ENCODE data around the gene CIB4.

CIB4 gene

DNA sequence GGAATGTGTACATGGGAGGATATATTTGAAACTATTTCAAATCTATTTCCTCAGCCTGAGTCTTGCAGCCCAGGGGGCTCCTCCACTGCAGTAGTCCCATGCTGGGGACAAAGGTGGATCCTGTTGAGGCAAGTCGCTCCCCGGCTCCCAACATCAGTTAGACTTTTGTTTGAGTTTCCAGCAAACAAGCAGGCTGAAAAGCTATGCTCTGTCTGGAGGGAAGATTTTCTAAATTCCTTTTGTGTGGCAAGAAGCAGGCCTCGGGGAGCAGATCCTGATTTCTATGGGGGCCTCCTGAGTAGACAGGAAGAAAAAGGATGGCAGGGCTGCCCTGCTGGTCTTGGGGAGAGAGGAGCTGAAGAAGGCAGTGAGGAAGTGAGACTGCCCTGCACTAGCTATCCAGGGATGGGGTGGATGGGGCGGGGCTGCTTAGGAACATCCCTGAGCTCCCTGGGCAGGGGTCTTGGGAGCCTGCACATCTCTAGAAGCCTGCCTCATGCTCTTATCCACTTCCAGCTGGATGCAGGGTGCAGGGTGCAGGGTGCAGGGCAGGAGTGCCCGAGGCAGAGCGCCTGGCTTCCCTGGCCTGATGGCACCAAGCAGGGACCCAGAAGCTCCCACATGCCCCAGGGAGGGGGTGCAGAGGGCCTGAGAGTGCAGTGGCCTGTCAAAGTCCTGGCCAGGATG lies 6.0 kb upstream of the CIB4 start:
- Histone ChIP-seq H2BK15ac (replicated peaks; ENCODE audit: low read depth) (no peak overlapping the region), H3K23ac (ENCODE audit: low read length) (no peak overlapping the region), H3K18ac (ENCODE audit: low read length) (no peak overlapping the region), H3K79me2 (ENCODE audit: control insufficient read depth, insufficient read depth, low read length) (no peaks in the 10 kb centered on the region), H3K4me3 (ENCODE audit: low read length) (no peak overlapping the region), H4K5ac (ENCODE audit: low read length) (no peak overlapping the region), H3K4ac (ENCODE audit: low read depth, low read length) (no peak overlapping the region), H3K9ac (ENCODE audit: low read length) (no peak overlapping the region), H2BK120ac (ENCODE audit: low read depth, low read length) (no peak overlapping the region), H4K8ac (ENCODE audit: low read depth, low read length) (no peak overlapping the region), H3K27ac (ENCODE audit: low read depth, low read length) (no peak overlapping the region), H2AK5ac (ENCODE audit: low read length) (no peak overlapping the region), H3K79me1 (ENCODE audit: low read length) (no peaks in the 10 kb centered on the region), H3K56ac (ENCODE audit: low read length) (no peak overlapping the region), H2BK5ac (ENCODE audit: low read length) (no peak overlapping the region), H3K36me3 (ENCODE audit: control insufficient read depth, insufficient read depth, low read length) (no peaks in the 10 kb centered on the region), H3K27me3 (ENCODE audit: insufficient read depth, low read length, poor library complexity) (no peaks in the 10 kb centered on the region), H3K4me1 (ENCODE audit: control insufficient read depth, low read depth, low read length) (no peaks in the 10 kb centered on the region), H3K4me2 (ENCODE audit: low read length) (no peak overlapping the region)
- no CpG with 5 or more reads among the region's 6 CpGs for WGBS (ENCODE audit: extremely low coverage, insufficient coverage, low lambda C conversion rate)
- DNase-seq: no peak

DNA sequence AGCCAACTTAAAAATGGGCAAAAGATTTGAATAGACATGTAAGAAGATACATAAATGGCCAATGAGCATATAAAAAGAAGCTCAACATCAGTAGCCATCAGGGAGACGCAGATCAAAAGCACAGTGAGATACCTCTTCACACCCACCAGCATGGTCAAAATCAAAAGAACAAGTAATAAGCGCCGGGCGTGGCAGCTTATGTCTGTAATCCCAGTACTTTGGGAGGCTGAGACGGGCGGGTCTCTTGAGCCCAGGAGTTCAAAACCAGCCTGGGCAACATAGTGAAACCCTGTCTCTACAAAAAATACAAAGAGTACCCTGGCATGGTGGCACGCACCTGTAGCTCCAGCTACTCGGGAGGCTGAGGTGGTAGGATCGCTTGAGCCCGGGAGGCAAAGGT lies 4.6 kb upstream of the CIB4 start:
- Histone ChIP-seq H3K27me3 (ENCODE audit: insufficient read depth, low read length, poor library complexity) (no peaks in the 10 kb centered on the region), H3K4me2 (ENCODE audit: low read length) (no peak overlapping the region), H2BK15ac (replicated peaks; ENCODE audit: low read depth) (no peak overlapping the region), H2BK5ac (ENCODE audit: low read length) (no peak overlapping the region), H3K4me1 (ENCODE audit: control insufficient read depth, low read depth, low read length) (no peaks in the 10 kb centered on the region), H3K27ac (ENCODE audit: low read depth, low read length) (no peak overlapping the region), H3K9ac (ENCODE audit: low read length) (no peak overlapping the region), H3K79me1 (ENCODE audit: low read length) (no peaks in the 10 kb centered on the region), H3K79me2 (ENCODE audit: control insufficient read depth, insufficient read depth, low read length) (no peaks in the 10 kb centered on the region), H3K4me3 (ENCODE audit: low read length) (no peak overlapping the region), H3K4ac (ENCODE audit: low read depth, low read length) (no peak overlapping the region), H2BK120ac (ENCODE audit: low read depth, low read length) (no peak overlapping the region), H2AK5ac (ENCODE audit: low read length) (no peak overlapping the region), H4K8ac (ENCODE audit: low read depth, low read length) (no peak overlapping the region), H3K36me3 (ENCODE audit: control insufficient read depth, insufficient read depth, low read length) (no peaks in the 10 kb centered on the region), H4K5ac (ENCODE audit: low read length) (no peak overlapping the region), H3K18ac (ENCODE audit: low read length) (no peak overlapping the region), H3K23ac (ENCODE audit: low read length) (no peak overlapping the region), H3K56ac (ENCODE audit: low read length) (no peak overlapping the region)
- WGBS (ENCODE audit: extremely low coverage, insufficient coverage, low lambda C conversion rate): no CpG with 5 or more reads among the region's 10 CpGs
- no peak for DNase-seq

DNA sequence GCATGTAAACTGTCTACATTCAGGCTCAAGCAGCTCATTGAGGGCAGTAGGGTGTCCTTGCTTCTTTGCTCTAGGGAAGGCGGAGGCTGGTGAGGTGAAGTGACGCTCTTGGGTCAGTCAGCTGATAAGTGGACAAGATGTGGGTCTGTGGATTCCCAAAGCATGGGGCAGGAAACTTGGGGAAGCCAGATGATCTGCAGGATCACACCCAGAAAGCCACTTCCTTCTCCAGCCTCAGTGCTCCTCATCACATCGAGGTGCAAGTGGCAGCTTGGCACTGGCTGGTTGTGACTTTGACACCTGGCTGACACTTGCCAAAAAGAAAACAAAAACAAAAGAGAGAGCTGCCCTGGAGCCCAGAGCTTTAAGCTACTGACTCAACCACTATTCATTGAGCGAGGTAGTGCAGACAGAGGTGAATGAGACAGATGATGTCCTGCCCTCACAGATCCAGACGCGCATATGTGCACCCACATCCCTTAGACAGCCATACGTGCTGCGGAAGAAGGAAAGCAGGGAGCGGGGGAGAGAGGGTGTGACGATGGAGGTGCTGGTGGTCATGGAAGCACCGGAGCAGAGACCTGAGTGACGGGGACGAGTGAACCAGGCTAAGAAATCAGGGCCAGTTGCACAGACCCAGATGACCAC lies 3.1 kb upstream of the CIB4 start:
- H3K4me1 ChIP-seq (ENCODE audit: control insufficient read depth, low read depth, low read length): no peaks in the 10 kb centered on the region
- no peak overlapping the region for H3K9ac ChIP-seq (ENCODE audit: low read length)
- no peak overlapping the region for H2BK15ac ChIP-seq (replicated peaks; ENCODE audit: low read depth)
- DNase-seq: no peak
- no peak overlapping the region for H2BK5ac ChIP-seq (ENCODE audit: low read length)
- H3K27ac ChIP-seq (ENCODE audit: low read depth, low read length): no peak overlapping the region
- no peak overlapping the region for H3K4ac ChIP-seq (ENCODE audit: low read depth, low read length)
- H4K5ac ChIP-seq (ENCODE audit: low read length): no peak overlapping the region
- H2BK120ac ChIP-seq (ENCODE audit: low read depth, low read length): no peak overlapping the region
- H3K79me1 ChIP-seq (ENCODE audit: low read length): no peaks in the 10 kb centered on the region
- H3K18ac ChIP-seq (ENCODE audit: low read length): no peak overlapping the region
- no peaks in the 10 kb centered on the region for H3K79me2 ChIP-seq (ENCODE audit: control insufficient read depth, insufficient read depth, low read length)
- no peak overlapping the region for H3K23ac ChIP-seq (ENCODE audit: low read length)
- H4K8ac ChIP-seq (ENCODE audit: low read depth, low read length): no peak overlapping the region
- no peak overlapping the region for H3K4me2 ChIP-seq (ENCODE audit: low read length)
- H3K27me3 ChIP-seq (ENCODE audit: insufficient read depth, low read length, poor library complexity): no peaks in the 10 kb centered on the region
- no peaks in the 10 kb centered on the region for H3K36me3 ChIP-seq (ENCODE audit: control insufficient read depth, insufficient read depth, low read length)
- no peak overlapping the region for H3K56ac ChIP-seq (ENCODE audit: low read length)
- no peak overlapping the region for H3K4me3 ChIP-seq (ENCODE audit: low read length)
- no peak overlapping the region for H2AK5ac ChIP-seq (ENCODE audit: low read length)
- WGBS (ENCODE audit: extremely low coverage, insufficient coverage, low lambda C conversion rate): no CpG with 5 or more reads among the region's 13 CpGs

DNA sequence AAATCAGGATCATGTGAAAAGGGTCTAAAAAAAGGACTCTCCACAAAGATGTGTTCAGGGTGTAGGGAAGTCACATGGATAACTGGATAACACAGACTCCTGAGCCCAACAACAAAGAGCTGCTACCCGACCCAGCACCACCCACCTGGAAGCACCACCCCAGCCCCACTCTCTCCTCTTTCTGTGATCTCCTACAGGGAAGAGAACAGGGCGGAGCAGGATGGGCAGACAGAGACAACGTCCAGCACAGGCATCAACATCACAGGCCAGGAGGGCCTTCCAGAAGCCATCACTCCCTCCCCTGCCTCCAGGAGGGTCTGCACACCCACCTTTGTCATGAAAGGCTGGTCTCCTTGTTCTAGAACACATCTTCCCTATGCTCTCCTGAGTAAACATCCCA lies 1.3 kb upstream of the CIB4 start:
- Histone ChIP-seq H2AK5ac (ENCODE audit: low read length) (no peak overlapping the region), H3K4me1 (ENCODE audit: control insufficient read depth, low read depth, low read length) (no peaks in the 10 kb centered on the region), H3K23ac (ENCODE audit: low read length) (no peak overlapping the region), H2BK120ac (ENCODE audit: low read depth, low read length) (no peak overlapping the region), H2BK5ac (ENCODE audit: low read length) (no peak overlapping the region), H3K4me3 (ENCODE audit: low read length) (no peak overlapping the region), H2BK15ac (replicated peaks; ENCODE audit: low read depth) (no peak overlapping the region), H3K4ac (ENCODE audit: low read depth, low read length) (no peak overlapping the region), H3K36me3 (ENCODE audit: control insufficient read depth, insufficient read depth, low read length) (no peaks in the 10 kb centered on the region), H3K27ac (ENCODE audit: low read depth, low read length) (no peak overlapping the region), H3K9ac (ENCODE audit: low read length) (no peak overlapping the region), H3K18ac (ENCODE audit: low read length) (no peak overlapping the region), H3K79me1 (ENCODE audit: low read length) (no peaks in the 10 kb centered on the region), H4K5ac (ENCODE audit: low read length) (no peak overlapping the region), H3K4me2 (ENCODE audit: low read length) (no peak overlapping the region), H3K56ac (ENCODE audit: low read length) (no peak overlapping the region), H3K79me2 (ENCODE audit: control insufficient read depth, insufficient read depth, low read length) (no peaks in the 10 kb centered on the region), H4K8ac (ENCODE audit: low read depth, low read length) (no peak overlapping the region), H3K27me3 (ENCODE audit: insufficient read depth, low read length, poor library complexity) (no peaks in the 10 kb centered on the region)
- no CpG with 5 or more reads among the region's 3 CpGs for WGBS (ENCODE audit: extremely low coverage, insufficient coverage, low lambda C conversion rate)
- no peak for DNase-seq

DNA sequence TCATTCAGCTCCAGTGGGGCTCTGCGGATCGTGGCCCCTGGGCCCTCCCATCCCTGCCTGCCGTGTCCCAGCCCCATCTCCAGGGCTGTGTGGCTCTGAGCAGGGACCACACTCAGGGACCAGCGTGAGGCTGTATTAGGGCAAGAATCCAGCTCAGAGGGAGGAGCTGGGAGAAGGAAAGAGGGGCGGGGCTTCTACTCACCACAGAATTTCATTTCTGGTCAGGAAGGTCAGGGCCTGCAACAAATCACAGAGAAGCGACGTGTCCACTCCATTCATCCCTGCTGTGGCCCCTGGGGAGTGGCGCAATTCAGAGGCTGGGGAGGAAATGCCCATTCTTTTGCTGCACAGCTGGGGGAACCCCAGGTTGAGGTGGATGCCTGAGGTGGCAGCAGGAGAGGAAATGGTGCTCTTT lies 828 bp downstream of the CIB4 start:
- Histone ChIP-seq H3K27ac (ENCODE audit: low read depth, low read length) (no peak overlapping the region), H2AK5ac (ENCODE audit: low read length) (no peak overlapping the region), H3K36me3 (ENCODE audit: control insufficient read depth, insufficient read depth, low read length) (no peaks in the 10 kb centered on the region), H3K27me3 (ENCODE audit: insufficient read depth, low read length, poor library complexity) (no peaks in the 10 kb centered on the region), H3K79me2 (ENCODE audit: control insufficient read depth, insufficient read depth, low read length) (no peaks in the 10 kb centered on the region), H3K4me3 (ENCODE audit: low read length) (no peak overlapping the region), H3K79me1 (ENCODE audit: low read length) (no peaks in the 10 kb centered on the region), H3K4me1 (ENCODE audit: control insufficient read depth, low read depth, low read length) (peaks cover 3% of the 10 kb centered on the region), H3K23ac (ENCODE audit: low read length) (no peak overlapping the region), H3K4ac (ENCODE audit: low read depth, low read length) (no peak overlapping the region), H4K5ac (ENCODE audit: low read length) (no peak overlapping the region), H2BK120ac (ENCODE audit: low read depth, low read length) (no peak overlapping the region), H3K56ac (ENCODE audit: low read length) (peak overlapping the region; percentile 49), H2BK15ac (replicated peaks; ENCODE audit: low read depth) (no peak overlapping the region), H3K4me2 (ENCODE audit: low read length) (no peak overlapping the region), H2BK5ac (ENCODE audit: low read length) (no peak overlapping the region), H3K9ac (ENCODE audit: low read length) (no peak overlapping the region), H3K18ac (ENCODE audit: low read length) (no peak overlapping the region), H4K8ac (ENCODE audit: low read depth, low read length) (no peak overlapping the region)
- no CpG with 5 or more reads among the region's 8 CpGs for WGBS (ENCODE audit: extremely low coverage, insufficient coverage, low lambda C conversion rate)
- no peak for DNase-seq

Data from mesendoderm (in vitro differentiated cells).